ENCODE results near the gene IFNA13. TPM values are rescaled to one million over a fixed set of nuclear protein-coding genes. Genes with fewer than 3 reads are reported as not detected.
"Not testable (repeated sequence)": the region's sequence is repeated elsewhere in the genome, so short reads cannot be mapped to it uniquely, and the experiment has no call there.

IFNA13 gene
- not detected in 2 replicates for total RNA-seq

DNA sequence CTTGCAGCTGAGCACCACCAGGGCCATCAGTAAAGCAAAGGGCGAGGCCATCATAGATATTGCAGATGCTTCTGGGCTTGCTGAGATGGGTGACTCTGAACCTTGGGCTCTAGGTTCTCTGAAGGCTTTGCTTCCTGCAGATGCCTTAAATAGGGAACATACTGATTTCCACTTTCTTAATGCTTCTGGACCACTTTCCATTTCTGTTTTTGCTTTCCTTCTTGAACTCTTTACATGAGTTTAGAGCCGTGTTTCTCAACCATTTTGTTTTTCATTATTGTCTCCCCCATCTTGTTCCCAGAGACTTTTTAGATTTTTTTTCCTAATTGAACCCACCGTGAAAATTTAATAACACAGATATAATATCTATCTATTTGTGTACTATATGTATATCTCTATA is at the start of gene IFNA13:
IFNA13 (minus strand) TSS at position 101 of the 400 bp plus-strand sequence; CDS start at position 54, 47 bp downstream.
- no peak for DNase-seq (ENCODE audit: low read depth, low spot score)

DNA sequence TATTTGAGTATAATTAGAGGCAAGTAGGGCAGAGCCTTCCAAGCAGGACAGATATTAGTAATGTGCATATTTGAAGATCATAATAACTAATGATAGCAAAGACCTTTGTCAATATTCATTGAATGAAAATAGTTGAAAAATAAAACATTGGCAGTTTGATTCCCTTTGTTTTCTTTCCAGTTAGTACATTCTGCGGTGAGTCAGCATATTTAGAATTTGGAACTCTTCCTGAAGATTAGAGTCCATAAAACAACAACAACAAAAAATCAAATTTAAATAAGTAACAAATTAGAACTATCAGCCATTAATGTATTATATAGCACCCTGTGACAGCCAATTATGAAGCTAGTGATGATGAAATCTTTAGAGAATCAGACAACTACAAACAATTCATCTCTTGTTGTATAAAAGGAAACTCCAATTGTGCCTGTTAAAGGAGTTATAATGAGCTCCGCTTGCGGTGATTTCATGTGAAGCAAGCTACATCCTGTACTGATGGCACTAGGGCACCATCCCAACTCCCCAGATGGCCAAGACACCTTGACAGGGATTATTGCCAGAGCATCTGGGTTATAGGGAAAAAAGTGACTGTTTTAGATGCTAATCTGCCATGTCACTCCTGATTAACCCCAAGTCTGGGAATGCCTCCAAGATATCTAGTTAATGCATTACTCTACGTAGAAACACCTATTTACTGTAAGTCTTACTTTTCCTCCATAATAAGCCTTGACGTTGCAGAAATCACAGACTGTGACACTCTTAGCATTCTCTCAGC is 47.8 kb upstream of the IFNA13 start:
- no peak for DNase-seq (ENCODE audit: low read depth, low spot score)

DNA sequence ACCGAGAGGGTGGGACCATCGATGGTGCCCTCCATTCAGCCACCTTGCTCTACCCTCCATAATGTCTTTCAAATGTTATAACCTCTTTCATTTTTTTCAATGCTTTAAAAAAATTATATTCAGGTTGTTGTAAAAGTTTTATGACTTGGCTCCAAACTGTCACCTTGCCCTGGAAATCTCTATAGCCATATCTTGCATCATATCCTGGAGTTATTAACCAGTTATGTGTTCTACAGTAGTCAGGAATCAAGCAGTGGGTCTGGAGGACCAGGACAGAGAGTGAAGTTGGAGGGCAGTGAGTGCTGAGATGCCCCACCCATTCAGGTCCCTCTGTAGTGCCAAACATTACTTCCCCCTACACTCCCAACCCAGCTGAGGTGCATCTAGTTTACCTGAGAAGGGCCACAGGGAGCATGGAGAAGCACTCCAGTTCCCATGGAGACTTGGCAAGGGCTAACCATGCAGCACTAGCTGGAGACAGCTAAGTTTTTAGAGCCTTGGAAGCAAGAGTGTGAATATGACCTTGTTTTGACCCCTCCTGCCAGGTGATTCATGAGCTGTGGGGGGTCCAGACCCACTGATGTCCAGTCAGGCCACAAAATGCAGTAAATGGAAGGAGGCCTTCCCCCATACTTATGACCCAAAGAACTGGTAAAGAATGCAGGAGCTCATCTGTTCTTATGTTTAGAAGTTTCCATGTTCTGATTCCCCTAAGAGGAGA is 46.5 kb upstream of the IFNA13 start:
- no peak for DNase-seq (ENCODE audit: low read depth, low spot score)

DNA sequence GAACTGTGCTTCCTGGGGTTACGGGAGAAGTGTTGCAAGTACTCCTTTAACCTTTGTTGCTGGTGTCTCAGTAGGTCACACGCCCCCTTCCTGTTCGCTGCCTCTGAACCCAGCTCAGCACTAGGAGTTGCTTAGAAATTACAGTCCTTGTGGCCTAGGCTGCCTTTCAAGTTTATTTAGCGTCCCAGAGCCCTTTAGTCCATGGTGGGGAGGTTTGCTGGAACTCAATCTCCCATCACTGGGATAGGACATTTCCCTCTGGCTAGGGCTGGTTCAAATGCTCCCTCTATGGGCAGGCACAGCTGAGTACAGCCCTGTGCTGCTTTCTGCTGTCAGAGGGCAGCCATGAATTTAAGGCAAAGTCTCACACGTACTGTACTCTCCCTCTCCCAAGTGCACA is 45.8 kb upstream of the IFNA13 start:
- no peak for DNase-seq (ENCODE audit: low read depth, low spot score)

DNA sequence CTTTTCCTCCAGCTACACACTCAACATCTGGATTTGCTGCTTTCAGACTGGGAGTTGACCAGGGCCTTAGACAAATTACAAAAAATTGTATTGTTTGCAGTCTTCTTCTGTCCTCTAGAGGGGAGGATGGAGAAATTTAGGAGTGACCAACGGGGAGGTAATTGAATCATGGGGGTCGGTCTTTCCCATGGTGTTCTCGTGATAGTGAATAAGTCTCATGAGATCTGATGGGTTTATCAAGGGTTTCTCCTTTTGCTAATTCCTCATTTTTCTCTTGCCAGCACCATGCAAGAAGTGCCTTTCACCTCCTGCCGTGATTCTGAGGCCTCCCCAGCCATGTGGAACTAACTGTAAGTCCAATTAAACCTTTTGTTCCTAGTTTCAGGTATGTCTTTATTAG is 45.3 kb upstream of the IFNA13 start:
- no peak for DNase-seq (ENCODE audit: low read depth, low spot score)

DNA sequence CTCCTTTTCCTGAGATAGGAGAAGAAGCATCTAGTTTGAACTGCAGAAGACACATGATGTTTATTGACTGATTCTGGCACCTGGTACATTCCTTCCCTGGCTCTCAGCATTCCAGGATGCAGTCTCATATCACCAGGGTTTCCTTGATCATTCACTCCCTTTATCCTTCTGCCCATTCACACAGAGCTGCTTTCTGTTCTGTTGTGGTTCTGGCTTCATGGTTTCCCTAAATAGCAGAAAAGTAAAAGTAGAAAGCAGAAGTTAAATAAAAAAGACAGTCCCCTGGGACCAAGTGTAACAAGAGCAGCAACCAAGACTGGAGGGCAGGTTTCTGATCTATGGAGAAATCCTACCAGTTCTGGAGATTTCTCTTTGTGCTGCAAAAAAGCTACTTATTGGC is 44.2 kb upstream of the IFNA13 start:
- DNase-seq (ENCODE audit: low read depth, low spot score), result no peak

DNA sequence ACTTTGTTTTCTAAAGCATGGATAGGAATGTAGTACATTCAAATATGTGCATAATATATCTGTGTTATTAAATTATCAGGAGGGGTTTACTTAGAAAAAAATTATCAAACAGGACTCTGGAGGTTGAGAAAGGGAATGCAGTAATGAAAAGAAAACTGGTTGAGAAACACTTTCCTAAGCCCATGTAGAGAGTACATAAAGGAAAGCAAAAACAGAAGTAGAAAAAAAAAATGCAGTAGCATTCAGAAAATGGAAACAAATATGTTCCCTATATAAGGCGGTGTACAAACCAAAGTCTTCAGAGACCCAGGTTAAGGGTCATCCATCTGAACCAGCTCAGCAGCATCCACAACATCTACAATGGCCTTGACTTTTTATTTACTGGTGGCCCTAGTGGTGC is 41.0 kb upstream of the IFNA13 start, which contains the start of gene IFNA8:
IFNA8 (plus strand) TSS at position 301 of the 400 bp plus-strand sequence; CDS start at position 361, 60 bp downstream.
- no peak for DNase-seq (ENCODE audit: low read depth, low spot score)

DNA sequence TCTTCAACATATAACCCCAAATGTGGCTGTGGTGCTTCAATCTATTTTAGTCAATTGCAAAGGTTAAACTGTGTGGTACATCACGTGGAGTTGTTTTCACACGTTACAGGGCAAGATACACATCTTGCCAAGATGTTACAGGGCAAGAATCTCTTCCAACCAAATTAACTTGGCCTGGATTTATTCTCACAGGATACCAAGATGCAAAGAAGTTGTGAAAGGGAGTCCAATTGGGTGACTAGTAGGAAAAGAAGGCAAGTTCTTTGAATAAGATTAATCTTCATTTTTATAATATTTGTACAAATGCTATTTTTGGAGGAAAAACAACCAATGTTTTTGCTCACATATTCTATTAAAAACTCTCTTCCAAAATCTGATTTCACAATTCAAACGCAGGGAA is 36.3 kb upstream of the IFNA13 start:
- no peak for DNase-seq (ENCODE audit: low read depth, low spot score)

DNA sequence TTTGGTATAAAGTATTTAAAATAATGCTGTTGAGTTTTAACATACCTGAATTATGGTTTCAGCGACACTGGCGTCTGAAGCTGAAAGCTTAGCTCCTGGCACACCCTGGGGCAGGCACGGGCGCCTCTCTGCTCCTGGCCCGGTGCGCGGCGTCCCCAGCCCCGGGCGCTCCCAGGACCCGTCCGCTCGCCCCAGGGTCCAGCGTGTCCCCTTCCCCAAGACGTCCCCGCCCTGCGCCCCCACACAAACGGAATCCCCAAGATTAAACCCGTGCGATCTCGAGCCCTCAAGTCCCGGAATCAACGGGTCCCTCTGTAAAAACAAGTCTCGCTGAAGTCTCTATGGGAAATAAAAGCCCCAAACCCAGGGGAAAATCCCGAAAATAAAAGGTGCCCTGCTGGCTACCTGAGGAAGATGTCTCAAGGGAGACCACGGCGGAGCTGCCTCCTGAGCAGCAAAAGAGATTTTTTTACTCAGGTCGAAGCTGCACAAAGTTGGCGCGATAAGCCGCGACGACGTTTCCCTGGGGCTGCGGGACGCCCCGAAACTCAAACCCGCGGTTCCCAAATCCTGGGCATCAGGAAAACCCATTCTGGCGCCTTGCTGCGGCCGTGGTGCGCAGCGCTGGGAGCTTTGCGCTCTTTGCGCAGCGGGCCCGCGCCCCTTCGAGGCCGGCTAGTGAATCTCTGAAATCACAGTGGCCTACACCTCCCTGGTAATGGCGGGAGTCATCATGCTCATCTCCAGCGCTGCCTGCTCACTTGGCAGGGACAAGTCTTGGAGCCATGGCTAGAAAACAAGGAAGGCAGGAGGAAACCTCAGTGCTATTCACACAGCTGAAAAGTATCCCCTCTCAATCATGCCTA is 34.8 kb upstream of the IFNA13 start:
- no peak for DNase-seq (ENCODE audit: low read depth, low spot score)

DNA sequence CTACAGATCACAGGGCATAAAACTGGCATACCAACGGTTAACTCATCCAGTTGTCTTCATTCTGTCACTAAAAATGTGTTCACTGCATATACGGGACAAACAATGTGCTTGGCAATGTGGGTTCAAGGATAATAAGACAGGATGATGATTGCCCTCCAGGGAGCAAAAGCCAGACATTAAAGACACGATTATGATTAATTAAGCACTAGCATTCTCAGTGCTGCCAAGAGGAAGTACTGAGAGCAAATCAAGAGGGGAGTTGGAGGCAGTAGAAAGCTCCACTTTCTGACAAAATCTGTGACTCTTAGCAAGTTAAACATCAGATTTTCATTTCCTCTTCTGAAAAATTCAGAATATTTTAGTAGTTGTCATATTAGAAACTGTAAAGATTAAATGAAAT is 32.1 kb upstream of the IFNA13 start:
- DNase-seq (ENCODE audit: low read depth, low spot score), result no peak

DNA sequence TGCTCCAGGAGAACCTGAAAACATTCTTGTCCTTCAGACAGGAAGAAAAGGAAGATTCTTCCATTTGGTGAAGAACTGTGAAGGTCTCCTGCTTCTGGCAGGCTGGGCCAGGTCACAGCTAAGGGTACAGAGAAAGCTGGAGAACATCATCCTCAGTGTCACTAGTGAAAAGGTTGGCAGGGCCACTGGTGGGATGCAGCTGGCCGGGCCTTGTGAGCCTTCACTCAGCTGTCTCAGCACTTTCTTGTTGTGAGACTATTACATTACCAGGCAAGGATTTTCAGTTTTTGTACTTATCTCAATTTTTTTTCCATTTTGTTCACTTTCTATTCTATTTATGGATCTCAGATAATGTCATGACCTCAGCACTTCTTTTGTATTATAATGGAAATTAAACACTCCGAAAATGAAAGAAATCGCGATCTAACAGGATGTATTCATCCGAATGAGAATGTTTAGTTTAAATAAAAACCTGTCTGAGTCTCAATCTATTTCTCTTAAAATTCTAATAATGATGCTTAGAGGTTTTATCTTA is 31.2 kb upstream of the IFNA13 start:
- DNase-seq (ENCODE audit: low read depth, low spot score), result no peak

DNA sequence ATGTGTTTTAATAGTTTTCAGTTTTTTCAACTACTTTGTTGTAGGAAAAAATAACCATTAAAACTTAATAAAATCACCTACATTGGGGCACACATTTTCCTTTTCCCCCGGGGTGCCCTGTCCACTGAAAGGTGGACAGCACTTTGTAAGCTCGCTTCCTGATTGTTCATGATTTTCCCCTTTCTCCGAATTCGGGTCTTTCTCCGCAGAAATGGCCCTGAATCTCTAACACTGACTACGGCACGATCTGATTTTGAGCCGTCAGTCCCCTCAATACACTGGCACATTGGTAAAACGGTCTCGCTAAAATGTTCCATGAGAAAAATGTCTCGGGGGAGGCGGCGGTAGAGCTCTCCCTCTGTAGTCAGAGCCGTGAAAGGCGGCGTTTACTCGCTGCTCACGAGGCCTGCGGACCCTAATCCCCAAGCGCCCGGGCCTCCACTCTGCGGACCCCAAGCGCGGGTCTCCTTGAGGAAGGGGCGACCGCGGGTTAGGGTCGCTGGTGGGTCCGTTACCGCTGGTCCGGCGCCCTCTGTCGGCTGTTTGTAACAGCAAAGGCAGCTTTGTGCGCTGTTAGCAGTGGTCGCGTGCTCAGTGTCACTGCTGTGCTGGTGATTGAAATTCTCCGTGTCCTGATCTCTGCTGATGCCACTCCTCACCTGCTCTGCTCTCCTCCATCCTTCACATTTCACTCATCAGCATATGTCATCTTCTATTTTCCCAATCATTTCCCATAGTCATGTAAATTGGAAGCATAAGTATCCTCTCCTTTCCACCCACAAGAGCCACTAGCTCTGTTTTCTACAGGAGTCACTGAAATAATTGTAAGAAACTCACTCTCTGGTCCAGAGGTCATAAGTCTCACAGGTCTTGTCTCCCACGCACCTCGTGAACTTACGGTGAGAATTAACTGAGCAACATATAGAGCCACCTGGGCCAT is 28.2 kb upstream of the IFNA13 start:
- DNase-seq (ENCODE audit: low read depth, low spot score), result no peak

DNA sequence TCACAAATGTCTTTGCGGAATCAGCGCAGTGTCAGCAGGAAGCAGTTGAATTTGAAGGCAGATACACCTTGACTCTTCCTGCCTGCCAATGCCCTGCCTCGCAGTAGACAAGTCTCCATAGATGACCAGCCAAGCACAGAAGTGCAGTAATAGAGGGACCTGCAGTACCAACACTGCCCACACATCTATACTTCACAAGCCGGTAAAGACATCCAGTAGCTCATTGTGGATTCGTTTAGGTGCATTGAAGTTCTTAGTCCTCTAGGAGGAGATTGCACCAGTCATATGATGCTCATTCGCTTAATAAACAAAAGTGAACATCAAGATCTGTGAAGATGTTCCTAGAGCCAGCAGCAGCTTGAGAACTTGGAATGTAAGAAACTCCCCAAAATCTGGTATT is 24.4 kb upstream of the IFNA13 start:
- DNase-seq (ENCODE audit: low read depth, low spot score), result no peak

DNA sequence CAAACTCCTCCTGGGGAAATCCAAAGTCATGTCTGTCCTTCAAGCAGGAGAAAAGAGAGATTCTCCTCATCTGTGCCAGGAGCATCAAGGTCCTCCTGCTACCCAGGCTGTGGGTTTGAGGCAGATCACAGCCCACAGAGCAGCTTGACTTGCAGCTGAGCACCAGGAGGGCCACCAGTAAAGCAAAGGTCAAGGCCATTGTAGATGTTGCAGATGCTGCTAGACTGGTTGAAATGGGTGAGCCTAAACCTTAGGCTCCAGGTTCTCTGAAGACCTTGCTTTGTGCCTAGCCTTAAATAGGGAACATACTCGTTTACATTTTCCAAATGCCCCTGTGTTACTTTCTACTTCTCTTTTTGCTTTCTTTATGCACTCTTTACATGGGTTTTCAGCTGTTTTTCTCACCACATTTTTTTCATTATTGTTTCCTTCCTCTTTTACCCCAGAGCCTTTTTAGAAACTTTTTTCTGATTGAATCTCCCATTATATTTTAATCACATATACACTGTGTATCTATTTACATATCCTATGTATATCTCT is 17.3 kb upstream of the IFNA13 start, which contains the start of gene IFNA2:
IFNA2 (minus strand) TSS at position 268 of the 540 bp plus-strand sequence; CDS start at position 199, 69 bp downstream.
- no peak for DNase-seq (ENCODE audit: low read depth, low spot score)

DNA sequence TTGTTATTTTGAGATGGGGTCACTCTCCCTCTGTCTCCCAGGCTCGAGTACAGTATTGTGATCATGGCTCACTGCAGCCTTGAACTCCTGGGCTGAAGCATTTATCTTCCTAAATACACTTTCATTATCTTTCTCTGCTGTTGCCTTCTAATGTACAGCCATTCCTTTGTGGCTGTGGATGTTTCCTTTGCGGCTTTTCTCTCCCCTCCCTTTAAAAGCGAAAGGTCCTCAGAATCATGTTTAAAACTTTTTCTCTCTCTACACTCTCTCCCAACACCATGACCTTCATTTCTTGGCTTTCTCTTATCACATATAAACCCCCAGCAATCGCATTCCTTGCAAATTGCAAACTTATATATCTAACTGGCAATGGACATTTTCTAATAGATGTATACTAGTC is 15.8 kb upstream of the IFNA13 start:
- DNase-seq (ENCODE audit: low read depth, low spot score), result no peak

DNA sequence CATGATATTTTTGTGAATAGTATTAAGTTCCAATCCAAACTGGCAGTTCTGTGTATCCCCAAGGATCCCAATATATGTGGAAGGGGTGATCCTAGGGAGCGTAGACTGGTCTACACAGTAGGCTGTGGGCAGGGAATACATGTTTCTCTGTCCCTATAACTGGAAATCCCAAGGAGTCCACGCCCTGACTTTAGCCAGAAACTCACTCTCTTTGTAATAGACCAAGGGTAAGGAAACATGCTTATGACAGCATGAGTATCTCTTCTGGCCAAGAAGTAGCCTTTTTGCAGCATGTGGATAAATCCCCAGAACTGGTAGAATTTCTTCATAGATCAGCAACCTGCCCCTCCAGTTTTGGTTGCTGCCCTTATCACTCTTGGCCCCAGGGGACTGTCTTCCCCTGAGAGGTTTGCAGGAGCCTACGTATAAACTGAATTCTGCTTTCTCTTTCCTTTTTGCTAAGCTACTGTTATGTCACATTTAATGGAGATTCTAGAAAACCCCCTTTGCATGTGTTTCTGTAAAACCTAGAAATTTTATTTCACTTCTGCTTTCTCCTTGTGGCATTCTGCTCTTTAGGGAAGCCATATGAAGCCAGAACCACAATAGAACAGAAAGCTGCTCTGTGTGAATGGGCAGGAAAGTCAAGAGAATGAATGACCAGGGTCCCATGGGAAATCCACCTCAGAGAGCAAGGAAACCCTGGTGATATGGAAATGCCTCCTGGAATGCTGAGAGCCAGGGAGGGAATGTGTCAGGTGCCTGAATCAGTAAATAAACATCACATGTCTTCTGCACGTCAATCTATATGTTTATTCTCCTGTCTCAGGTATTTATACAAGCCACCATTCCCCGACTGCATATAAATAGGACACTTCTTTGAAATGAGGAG is 13.8 kb upstream of the IFNA13 start:
- no peak for DNase-seq (ENCODE audit: low read depth, low spot score)

DNA sequence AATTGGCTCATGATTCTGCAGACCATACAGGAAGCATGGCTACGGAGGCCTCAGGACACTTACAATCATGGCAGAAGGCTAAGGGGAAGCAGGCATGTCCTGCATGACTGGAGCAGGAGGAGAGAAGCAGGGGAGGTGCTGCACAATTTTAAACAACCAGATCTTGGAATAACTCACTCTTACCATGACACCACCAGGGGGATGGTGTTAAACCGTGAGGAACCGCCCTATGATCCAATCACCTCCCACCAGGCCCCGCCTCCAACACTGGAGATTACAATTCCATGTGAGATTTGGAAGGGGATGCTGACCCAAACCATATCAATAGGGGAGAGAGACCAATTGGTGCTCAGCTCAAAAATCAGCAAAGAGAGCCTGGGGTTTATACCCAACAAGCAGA is 3.6 kb upstream of the IFNA13 start:
- not testable (repeated sequence) for DNase-seq (ENCODE audit: low read depth, low spot score)

DNA sequence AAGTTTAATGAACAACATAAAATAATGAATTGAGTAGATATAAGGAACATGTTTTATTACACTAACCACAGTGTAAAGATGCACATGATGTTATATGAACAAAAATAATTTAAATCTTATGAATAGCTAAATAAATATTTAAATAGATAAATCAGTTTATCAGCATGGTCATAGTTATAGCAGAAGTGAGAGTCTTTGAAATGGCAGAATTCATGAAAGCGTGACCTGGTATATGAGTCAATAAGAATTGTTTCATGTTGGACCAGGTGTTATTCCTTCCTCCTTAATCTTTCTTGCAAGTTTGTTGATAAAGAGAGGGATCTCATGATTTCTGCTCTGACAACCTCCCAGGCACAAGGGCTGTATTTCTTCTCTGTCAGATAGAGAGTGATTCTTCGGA is 688 bp downstream of the IFNA13 start:
- not testable (repeated sequence) for DNase-seq (ENCODE audit: low read depth, low spot score)

DNA sequence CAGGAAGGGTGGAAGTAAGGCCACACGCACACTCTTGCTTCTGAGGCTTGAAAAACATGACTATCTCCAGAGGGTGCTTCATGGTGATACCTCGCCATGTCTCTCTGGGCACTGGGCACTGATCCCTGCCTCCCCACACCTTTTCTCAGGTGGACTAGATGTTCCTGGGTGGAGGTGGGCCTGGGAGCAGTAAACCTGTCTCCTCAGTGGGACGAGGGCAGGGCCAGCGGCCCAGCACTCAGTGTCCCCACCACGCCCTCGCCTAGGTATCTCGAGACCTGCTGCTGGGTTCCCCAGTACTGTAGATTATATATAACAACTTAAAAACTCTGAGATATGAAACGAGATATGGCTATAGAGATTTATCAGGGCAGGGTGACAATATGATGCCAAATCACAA is 5.6 kb downstream of the IFNA13 start:
- no peak for DNase-seq (ENCODE audit: low read depth, low spot score)

Measured in pulmonary artery endothelial cell (primary cell).